H9 (cell line): ENCODE data around the gene CDK10. TPM values are rescaled to one million over a fixed set of nuclear protein-coding genes. Genes with fewer than 3 reads are reported as not detected.

Experiments used
- DNase-seq: peaks from one replicate; pipeline ENCODE4 v3.0.0-alpha.2; 2017
- H2AFZ ChIP-seq: one replicate; pipeline ENCODE4 v1.6.1; 2013; ENCODE audit warnings: mild to moderate bottlenecking, low read length, control low read depth, moderate library complexity
- H2AK5ac ChIP-seq: 2 replicates; pipeline ENCODE4 v1.6.1; 2013; ENCODE audit warnings: low read length, control low read depth, mixed read lengths; ENCODE audit not compliant: insufficient read length
- H2BK120ac ChIP-seq: one replicate; pipeline ENCODE4 v1.6.1; 2013; ENCODE audit warnings: low read depth, mild to moderate bottlenecking, low read length, control low read depth, inconsistent platforms; ENCODE audit not compliant: poor library complexity, severe bottlenecking
- H2BK12ac ChIP-seq: 2 replicates; pipeline ENCODE4 v1.6.1; 2013; ENCODE audit warnings: low read length, control low read depth, mixed read lengths, low read depth; ENCODE audit not compliant: insufficient read length
- H2BK15ac ChIP-seq: 2 replicates; pipeline ENCODE4 v1.6.1; 2013; ENCODE audit warnings: low read depth, low read length, control low read depth
- H2BK20ac ChIP-seq: one replicate; pipeline ENCODE4 v1.6.1; 2013; ENCODE audit warnings: low read depth, mild to moderate bottlenecking, low read length, control low read depth, inconsistent platforms; ENCODE audit not compliant: poor library complexity, severe bottlenecking
- H2BK5ac ChIP-seq: 2 replicates; pipeline ENCODE4 v1.6.1; 2013; ENCODE audit warnings: low read length, control low read depth, mixed read lengths; ENCODE audit not compliant: insufficient read length
- H3K14ac ChIP-seq: 2 replicates; pipeline ENCODE4 v1.6.1; 2013; ENCODE audit warnings: low read length, control low read depth; ENCODE audit not compliant: insufficient read depth
- H3K18ac ChIP-seq: 2 replicates; pipeline ENCODE4 v1.6.1; 2013; ENCODE audit warnings: low read depth, mild to moderate bottlenecking, mixed read lengths, low read length, control low read depth; ENCODE audit not compliant: insufficient read length
- H3K23ac ChIP-seq: 2 replicates; pipeline ENCODE4 v1.6.1; 2013; ENCODE audit warnings: low read length, control low read depth, mixed read lengths, low read depth; ENCODE audit not compliant: insufficient read length
- H3K23me2 ChIP-seq: 2 replicates; pipeline ENCODE4 v1.6.1; 2013; ENCODE audit warnings: low read depth, mild to moderate bottlenecking, mixed read lengths, low read length, control low read depth; ENCODE audit not compliant: insufficient read length, poor library complexity, severe bottlenecking
- H3K27ac ChIP-seq: 2 replicates; pipeline ENCODE4 v1.5.1; 2013; ENCODE audit warnings: low read length, control low read depth, mixed read lengths, low read depth; ENCODE audit not compliant: insufficient read length
- H3K27me3 ChIP-seq: 2 replicates; pipeline ENCODE4 v1.6.1; 2013; ENCODE audit warnings: low read length, control low read depth, inconsistent platforms; ENCODE audit not compliant: insufficient read depth
- H3K4ac ChIP-seq: 2 replicates; pipeline ENCODE4 v1.6.1; 2013; ENCODE audit warnings: low read depth, mild to moderate bottlenecking, control low read depth, inconsistent platforms, low read length, moderate library complexity
- H3K4me1 ChIP-seq: 2 replicates; pipeline ENCODE4 v1.6.1; 2013; ENCODE audit warnings: low read length, control low read depth, inconsistent platforms; ENCODE audit not compliant: insufficient read depth
- H3K4me2 ChIP-seq: 2 replicates; pipeline ENCODE4 v1.6.1; 2013; ENCODE audit warnings: low read length, control low read depth, mixed read lengths; ENCODE audit not compliant: insufficient read length, insufficient read depth
- H3K56ac ChIP-seq: 2 replicates; pipeline ENCODE4 v1.6.1; 2013; ENCODE audit warnings: low read depth, mild to moderate bottlenecking, mixed read lengths, low read length, control low read depth; ENCODE audit not compliant: insufficient read length
- H3K79me1 ChIP-seq: 2 replicates; pipeline ENCODE4 v1.6.1; 2013; ENCODE audit warnings: low read depth, mild to moderate bottlenecking, moderate library complexity, low read length, control low read depth, inconsistent platforms; ENCODE audit not compliant: insufficient read depth, poor library complexity, severe bottlenecking
- H3K79me2 ChIP-seq: 2 replicates; pipeline ENCODE4 v1.6.1; 2013; ENCODE audit warnings: low read length, control low read depth, inconsistent platforms; ENCODE audit not compliant: insufficient read depth
- H3K9ac ChIP-seq: 2 replicates; pipeline ENCODE4 v1.6.1; 2013; ENCODE audit warnings: low read length, control low read depth, mixed read lengths; ENCODE audit not compliant: insufficient read length; ENCODE audit errors: extremely low read depth
- H3K9me3 ChIP-seq: one replicate; pipeline ENCODE4 v1.6.1; 2013; ENCODE audit warnings: low read depth, low read length, inconsistent platforms; ENCODE audit not compliant: control insufficient read depth
- H3T11ph ChIP-seq: one replicate; pipeline ENCODE4 v1.6.1; 2013; ENCODE audit warnings: mild to moderate bottlenecking, low read length, control low read depth, inconsistent platforms
- H4K20me1 ChIP-seq: one replicate; pipeline ENCODE4 v1.6.1; 2013; ENCODE audit not compliant: control insufficient read depth, insufficient read length, insufficient read depth
- H4K5ac ChIP-seq: 2 replicates; pipeline ENCODE4 v1.6.1; 2013; ENCODE audit warnings: low read depth, mild to moderate bottlenecking, mixed read lengths, low read length, control low read depth; ENCODE audit not compliant: insufficient read length
- H4K8ac ChIP-seq: replicated peaks from 2 replicates; pipeline ENCODE4 v1.6.1; 2013; ENCODE audit warnings: low read length, control low read depth, mixed read lengths, low read depth; ENCODE audit not compliant: insufficient read length
- H4K91ac ChIP-seq: 2 replicates; pipeline ENCODE4 v1.6.1; 2013; ENCODE audit warnings: low read depth, mild to moderate bottlenecking, moderate library complexity, mixed read lengths, low read length, control low read depth; ENCODE audit not compliant: insufficient read length
- H3K27ac Mint-ChIP-seq, 3 experiments: 2 replicates in 2 of 3; 3 replicates in 1 of 3; pipeline ENCODE4 v1.8.0; 2020 to 2021; ENCODE audit warnings: mixed read lengths in 3 of 3, mild to moderate bottlenecking in 1 of 3, moderate library complexity in 1 of 3
- H3K27me3 Mint-ChIP-seq: 2 replicates; pipeline ENCODE4 v1.8.0; 2021; ENCODE audit warnings: low read depth, mild to moderate bottlenecking, moderate library complexity, mixed read lengths
- H3K36me3 Mint-ChIP-seq, 3 experiments: 2 replicates in 2 of 3; 3 replicates in 1 of 3; pipeline ENCODE4 v1.8.0; 2020 to 2021; ENCODE audit warnings: low read depth in 3 of 3, mixed read lengths in 3 of 3; ENCODE audit not compliant: insufficient read depth in 1 of 3
- H3K4me1 Mint-ChIP-seq, 2 experiments: 2 replicates each; pipeline ENCODE4 v1.8.0; 2020; ENCODE audit warnings: mixed read lengths in 2 of 2
- H3K4me3 Mint-ChIP-seq, 2 experiments: 2 replicates in 1 of 2; 3 replicates in 1 of 2; pipeline ENCODE4 v1.8.0; 2020 to 2021; ENCODE audit warnings: mild to moderate bottlenecking in 2 of 2, mixed read lengths in 2 of 2, moderate library complexity in 1 of 2
- H3K9me3 Mint-ChIP-seq, 2 experiments: 2 replicates in 1 of 2; 3 replicates in 1 of 2; pipeline ENCODE4 v1.8.0; 2020; ENCODE audit warnings: mild to moderate bottlenecking in 2 of 2, mixed read lengths in 2 of 2, moderate library complexity in 1 of 2
- WGBS: extraction: QIAGEN DNeasy Blood & Tissue Kit; methylation state at CpG from one replicate; pipeline ENCODE4 v1.1.7; 2013; ENCODE audit warnings: missing lambda C conversion rate, low lambda C conversion rate, mixed read lengths; ENCODE audit not compliant: insufficient read length; ENCODE audit errors: extremely low coverage; 5-methylcytosine and 5-hydroxymethylcytosine counted together
- total RNA-seq: library from RNA; stranded (reverse); gene quantifications from 2 replicates; pipeline ENCODE4 v1.2.1, GENCODE V29; 2021
- TF ChIP-seq, protein P1 (sequence below): fragments of 200-600 bp; sonication (generic); conservative IDR thresholded peaks from 3 replicates; pipeline ENCODE4 v1.8.0; 2021; ENCODE audit warnings: antibody characterized with exemption, mild to moderate bottlenecking

The CDK10 gene
- total RNA-seq, 1 experiment from 2014 or later = 77.1 TPM

DNA sequence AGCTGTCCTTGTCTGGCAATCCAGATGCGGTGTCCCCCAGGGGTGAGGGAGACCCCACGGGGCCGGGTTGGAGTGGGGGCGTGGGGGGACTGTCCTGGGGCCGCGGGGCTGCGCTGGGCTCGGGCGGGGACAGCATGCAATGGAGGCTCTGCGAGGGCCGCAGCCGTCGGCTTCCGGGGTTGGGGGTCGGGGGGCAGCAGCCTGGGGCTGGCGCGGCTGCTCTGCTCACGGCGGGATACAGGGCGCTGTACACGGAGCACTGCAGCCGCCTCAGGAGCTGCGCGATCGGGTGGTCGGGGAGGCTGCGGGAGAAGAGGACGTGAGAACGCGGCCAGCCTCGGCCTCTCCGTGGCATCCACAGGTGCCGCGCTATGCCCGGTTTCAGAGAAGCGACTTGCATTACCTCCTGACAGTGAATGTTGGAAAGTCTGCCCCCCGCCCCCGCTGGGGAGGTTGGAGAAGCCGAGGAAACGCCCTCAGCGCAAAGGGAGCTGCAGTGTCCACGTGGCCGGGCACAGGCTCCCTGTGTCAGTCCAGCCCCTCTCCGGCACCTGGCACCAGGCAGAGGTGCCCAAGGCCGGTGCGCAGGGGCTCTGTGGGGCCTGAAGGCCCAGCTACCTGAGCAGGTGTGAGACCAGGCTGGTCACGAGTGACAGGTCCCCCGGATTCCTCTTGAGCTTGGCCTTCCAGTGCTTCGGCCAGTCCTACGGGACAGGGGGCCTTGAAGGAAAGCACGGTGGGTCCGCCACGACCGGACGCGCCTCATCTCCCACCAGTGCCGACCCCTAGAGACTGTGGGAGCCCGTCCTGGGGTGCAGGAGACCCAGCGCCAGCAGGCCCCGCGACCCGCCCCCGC is 24.4 kb downstream of the CDK10 start:
- H2AFZ ChIP-seq = no peak overlapping the region
- peaks cover 9 to 26% (median 13%) of the 10 kb centered on the region in 3 experiments; a peak in 6 of 7 replicates for H3K36me3 Mint-ChIP-seq
- H2BK20ac ChIP-seq = no peak overlapping the region
- H3K9me3 Mint-ChIP-seq = no peaks in the 10 kb centered on the region; a peak in 1 of 5 replicates
- peaks cover 13 to 18% of the 10 kb centered on the region in 2 experiments for H3K4me1 Mint-ChIP-seq
- no peak overlapping the region for H3T11ph ChIP-seq
- H3K23me2 ChIP-seq = peaks cover 11% of the 10 kb centered on the region
- no peak overlapping the region for H4K8ac ChIP-seq
- TF ChIP-seq, protein P1, sequence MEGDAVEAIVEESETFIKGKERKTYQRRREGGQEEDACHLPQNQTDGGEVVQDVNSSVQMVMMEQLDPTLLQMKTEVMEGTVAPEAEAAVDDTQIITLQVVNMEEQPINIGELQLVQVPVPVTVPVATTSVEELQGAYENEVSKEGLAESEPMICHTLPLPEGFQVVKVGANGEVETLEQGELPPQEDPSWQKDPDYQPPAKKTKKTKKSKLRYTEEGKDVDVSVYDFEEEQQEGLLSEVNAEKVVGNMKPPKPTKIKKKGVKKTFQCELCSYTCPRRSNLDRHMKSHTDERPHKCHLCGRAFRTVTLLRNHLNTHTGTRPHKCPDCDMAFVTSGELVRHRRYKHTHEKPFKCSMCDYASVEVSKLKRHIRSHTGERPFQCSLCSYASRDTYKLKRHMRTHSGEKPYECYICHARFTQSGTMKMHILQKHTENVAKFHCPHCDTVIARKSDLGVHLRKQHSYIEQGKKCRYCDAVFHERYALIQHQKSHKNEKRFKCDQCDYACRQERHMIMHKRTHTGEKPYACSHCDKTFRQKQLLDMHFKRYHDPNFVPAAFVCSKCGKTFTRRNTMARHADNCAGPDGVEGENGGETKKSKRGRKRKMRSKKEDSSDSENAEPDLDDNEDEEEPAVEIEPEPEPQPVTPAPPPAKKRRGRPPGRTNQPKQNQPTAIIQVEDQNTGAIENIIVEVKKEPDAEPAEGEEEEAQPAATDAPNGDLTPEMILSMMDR = no peak
- H3K4me1 ChIP-seq = no peaks in the 10 kb centered on the region
- no peak overlapping the region for H3K56ac ChIP-seq
- H2BK120ac ChIP-seq = no peak overlapping the region
- no peak overlapping the region for H3K14ac ChIP-seq
- WGBS = no CpG with 5 or more reads among the region's 63 CpGs
- H3K18ac ChIP-seq = no peak overlapping the region
- H3K4ac ChIP-seq = no peak overlapping the region
- H3K9ac ChIP-seq = no peak overlapping the region
- no peak overlapping the region for H2BK5ac ChIP-seq
- H4K91ac ChIP-seq = no peak overlapping the region
- peak overlapping the region; percentile 34 to 66; a peak in 3 of 5 replicates for H3K4me3 Mint-ChIP-seq
- no peaks in the 10 kb centered on the region for H4K20me1 ChIP-seq
- H2BK15ac ChIP-seq = no peak overlapping the region
- no peak overlapping the region for H3K27ac Mint-ChIP-seq
- H2BK12ac ChIP-seq = no peak overlapping the region
- no peaks in the 10 kb centered on the region for H3K9me3 ChIP-seq
- no peaks in the 10 kb centered on the region for H3K79me2 ChIP-seq
- H3K4me2 ChIP-seq = no peak overlapping the region
- no peak overlapping the region for H2AK5ac ChIP-seq
- H3K27ac ChIP-seq = no peak overlapping the region
- H3K23ac ChIP-seq = no peak overlapping the region
- H3K27me3 ChIP-seq = no peaks in the 10 kb centered on the region
- DNase-seq = peak; percentile 60
- H4K5ac ChIP-seq = no peak overlapping the region
- H3K79me1 ChIP-seq = no peaks in the 10 kb centered on the region
- H3K27me3 Mint-ChIP-seq = peaks cover 16% of the 10 kb centered on the region
